ENCODE data around the gene SYCP3.

- TF ChIP-seq EZH2 (IDR thresholded peaks at IDR 0.05; ENCODE audit: low read length) (no peak), CTCF (optimal IDR thresholded peaks at IDR 0.05 in 1 of 3, IDR thresholded peaks at IDR 0.05 in 1 of 3, conservative IDR thresholded peaks at IDR 0.05 in 1 of 3; ENCODE audit: extremely low read depth in 1 of 3, insufficient read depth in 2 of 3, low read length in 3 of 3) (no peak)
Observed at GRCh38 chr12:101710288-101710687, 29.0 kb downstream of the SYCP3 start.

Measured in keratinocyte (primary cell).